Skin epidermis (tissue), 12 donors: ENCODE results near the gene AAK1.
"Not testable (repeated sequence)": the region's sequence is repeated elsewhere in the genome, so short reads cannot be mapped to it uniquely, and the experiment has no call there.

Experiments used
- H3K27ac ChIP-seq, 21 experiments: fragments of 200-600 bp; sonication (generic) in 11 of 21; one replicate each; pipeline ENCODE4 v1.5.0; 2020; ENCODE audit warnings: mild to moderate bottlenecking in 3 of 21, inconsistent platforms in 2 of 21, moderate library complexity in 2 of 21
- H3K4me3 ChIP-seq, 7 experiments: fragments of 200-600 bp; sonication (generic) in 2 of 7; one replicate each; pipeline ENCODE4 v1.5.0; 2020; ENCODE audit warnings: inconsistent platforms in 2 of 7, mild to moderate bottlenecking in 2 of 7, moderate library complexity in 1 of 7

The AAK1 gene

GRCh38 chr2:69643602-69644505 is at the start of gene AAK1:
TSS of gene AAK1 (minus strand) at chr2:69643739. CDS start at chr2:69643040, 699 bp downstream.
- peak within 1 kb of the TSS; percentile 73 to 98 (median 86) for H3K4me3 ChIP-seq

DNA sequence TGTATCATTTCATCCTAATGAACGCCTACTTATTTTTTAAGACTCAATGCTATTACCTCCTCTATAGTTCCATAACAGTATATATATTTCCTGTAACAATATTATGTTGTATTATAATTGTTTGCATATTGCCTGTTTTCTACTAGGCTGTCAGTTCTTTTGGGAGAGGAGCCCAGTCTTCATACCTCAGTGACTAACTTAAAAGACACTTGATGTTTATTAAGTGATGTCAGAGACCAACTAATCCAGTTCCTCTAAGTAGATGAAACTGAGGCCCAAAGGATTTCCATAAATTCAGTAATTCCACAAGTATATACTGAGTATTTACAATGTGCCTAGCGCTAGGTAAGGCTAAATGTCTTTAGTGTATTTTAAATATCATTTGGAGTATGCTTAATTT is 48.9 kb upstream of the AAK1 start:
- H3K4me3 ChIP-seq: no peak overlapping the region
- peak overlapping the region in 4 of 21 experiments; percentile 43 to 85 (median 80) for H3K27ac ChIP-seq

More at GRCh38 chr2:69643602-69644505, at the start of gene AAK1:
- peak within 1 kb of the TSS; percentile 87 to 99 (median 97) for H3K27ac ChIP-seq

- H3K4me3 ChIP-seq: no peak overlapping the region
- H3K27ac ChIP-seq: peak overlapping the region in 1 of 21 experiments; percentile 15
Measured at GRCh38 chr2:69689969-69690368, 46.4 kb upstream of the AAK1 start.

DNA sequence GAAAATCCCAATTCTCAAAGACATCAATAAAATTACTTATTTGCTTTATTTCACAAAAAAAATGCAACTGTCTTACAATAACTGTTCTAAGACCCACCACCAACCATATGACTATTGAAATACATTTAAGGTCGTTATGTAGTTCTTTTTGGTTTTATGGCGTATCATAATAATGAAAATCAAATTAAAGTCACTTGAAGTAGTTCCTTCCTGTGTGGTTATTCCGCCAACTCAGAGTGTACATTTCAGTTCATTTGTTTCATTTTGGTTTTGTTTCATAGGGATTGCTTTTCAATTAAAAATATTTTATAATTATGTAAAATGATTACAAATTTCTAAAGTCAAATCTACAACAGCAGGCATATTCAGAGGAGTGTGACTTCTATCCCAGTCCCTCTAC is 45.9 kb upstream of the AAK1 start:
- Histone ChIP-seq H3K27ac (no peak overlapping the region), H3K4me3 (no peak overlapping the region)

DNA sequence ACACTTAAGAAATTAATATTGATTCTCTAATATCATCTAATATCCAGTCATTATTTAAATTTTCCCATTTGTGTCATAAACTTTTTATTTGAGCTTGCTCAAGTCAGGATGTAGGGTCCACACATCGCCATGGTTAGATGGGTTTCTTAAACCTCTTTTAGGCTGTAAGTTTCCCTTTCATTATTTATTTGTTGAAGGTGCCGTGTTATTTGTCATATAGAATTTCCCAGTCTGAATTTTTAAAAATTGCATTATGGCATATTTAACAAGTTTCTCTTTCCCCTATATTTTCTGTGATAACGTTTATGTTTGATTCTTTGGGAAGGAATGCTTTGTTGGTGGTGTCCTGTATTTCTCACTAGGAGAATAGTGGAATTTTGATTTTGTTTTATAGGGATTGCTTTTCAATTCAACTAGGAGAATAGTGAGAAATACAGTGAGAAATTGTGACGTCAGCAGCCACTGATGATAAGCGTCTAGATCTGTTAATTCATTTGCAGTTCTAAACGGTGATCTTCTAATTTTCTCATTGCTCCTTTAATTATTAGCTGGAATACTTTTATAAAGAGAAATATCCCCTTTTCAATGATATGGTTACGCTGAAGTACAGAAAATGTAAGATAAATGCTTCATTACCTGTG is 44.6 kb upstream of the AAK1 start:
- H3K4me3 ChIP-seq: no peak overlapping the region
- no peak overlapping the region for H3K27ac ChIP-seq

DNA sequence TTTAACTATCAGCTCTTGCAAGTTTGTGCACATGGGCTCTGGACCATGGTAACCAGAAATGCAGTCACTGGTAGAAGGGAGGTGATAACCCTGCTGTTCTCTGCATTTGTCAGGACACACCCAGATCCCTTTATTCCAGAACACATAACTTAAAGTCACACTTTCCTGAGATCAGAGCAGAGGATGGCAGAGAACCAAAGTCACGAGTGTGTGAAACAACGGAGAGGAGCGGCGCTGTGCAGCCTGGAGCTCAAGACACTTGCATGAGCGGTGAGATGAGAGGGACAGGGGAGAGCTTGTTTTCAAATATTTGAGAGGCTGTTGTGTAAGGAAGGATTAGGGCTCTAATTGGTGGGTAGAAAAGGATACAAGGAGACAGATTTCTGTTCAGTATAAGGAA is 43.3 kb upstream of the AAK1 start:
- H3K27ac ChIP-seq: no peak overlapping the region
- H3K4me3 ChIP-seq: no peak overlapping the region

DNA sequence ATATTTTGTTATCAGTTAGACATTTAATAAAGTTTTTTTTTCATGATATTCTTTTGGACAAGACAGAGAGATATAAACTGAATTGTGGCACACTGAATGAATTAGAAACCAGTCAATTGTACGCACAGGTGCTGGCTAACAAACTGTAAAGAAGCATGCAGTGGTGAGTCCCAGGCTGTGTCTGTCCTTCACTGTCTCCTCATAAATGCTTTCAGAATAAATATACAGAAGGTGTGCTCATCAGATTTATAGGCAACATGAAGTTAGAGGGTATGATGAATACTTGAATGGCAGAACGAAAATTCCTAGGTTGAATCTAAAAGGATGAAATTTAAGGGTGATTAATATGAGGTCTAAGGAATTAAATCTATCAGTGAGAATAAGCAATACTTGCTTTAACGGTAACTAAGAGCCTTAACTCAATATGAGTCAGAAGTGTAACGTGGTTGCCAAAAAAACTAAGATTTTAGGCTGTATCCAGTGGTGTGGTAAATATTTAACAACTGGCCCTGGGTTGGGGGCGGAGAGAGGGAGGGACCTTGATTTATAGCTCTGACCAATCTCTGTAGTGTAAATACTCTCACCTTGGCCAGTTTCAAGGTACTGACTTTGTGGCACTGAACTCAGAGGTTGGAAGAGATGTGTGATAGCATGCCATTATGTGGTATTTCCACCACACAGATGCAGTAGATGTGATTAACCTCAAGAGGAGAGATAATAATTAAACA is 41.9 kb upstream of the AAK1 start:
- no peak overlapping the region for H3K27ac ChIP-seq
- no peak overlapping the region for H3K4me3 ChIP-seq

DNA sequence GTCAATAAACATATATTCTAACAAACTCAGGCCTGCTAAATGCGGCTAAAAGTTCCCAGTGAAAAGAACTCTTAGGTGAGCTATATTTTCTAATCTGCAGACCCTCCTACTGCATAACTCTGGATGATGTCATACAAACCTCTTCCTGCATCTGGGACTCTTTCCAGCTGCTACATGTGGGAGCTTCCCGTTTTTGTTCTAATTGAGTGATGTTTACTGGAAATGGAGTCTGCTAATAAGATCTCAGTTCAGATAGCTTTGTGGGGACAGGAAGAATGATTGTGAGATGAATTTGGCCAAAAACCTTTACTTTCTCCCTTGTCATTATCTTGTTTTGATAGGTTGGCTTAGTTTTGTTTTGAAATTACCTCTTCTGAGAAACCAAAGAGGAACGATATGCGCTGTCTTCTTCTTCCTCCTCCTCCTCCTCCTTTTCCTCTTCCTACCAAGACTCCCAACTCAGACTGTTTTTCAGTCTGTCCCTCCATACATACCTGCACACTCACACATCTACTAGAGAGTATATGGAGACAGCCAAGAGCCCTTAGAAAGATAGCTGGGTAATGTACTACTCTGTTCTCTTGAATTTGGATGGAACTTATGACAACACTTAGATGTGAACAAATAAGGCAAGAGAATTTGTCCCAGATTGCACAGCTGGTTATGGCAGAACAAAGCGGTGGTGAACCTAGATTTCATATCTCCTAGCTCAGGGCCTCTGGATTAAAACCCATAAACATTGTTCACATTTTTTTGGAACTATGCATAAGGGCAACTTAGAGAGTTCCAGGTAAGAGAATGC is 39.8 kb upstream of the AAK1 start:
- Histone ChIP-seq H3K4me3 (no peak overlapping the region), H3K27ac (peak overlapping the region in 16 of 21 experiments; percentile 12 to 76 (median 50))

DNA sequence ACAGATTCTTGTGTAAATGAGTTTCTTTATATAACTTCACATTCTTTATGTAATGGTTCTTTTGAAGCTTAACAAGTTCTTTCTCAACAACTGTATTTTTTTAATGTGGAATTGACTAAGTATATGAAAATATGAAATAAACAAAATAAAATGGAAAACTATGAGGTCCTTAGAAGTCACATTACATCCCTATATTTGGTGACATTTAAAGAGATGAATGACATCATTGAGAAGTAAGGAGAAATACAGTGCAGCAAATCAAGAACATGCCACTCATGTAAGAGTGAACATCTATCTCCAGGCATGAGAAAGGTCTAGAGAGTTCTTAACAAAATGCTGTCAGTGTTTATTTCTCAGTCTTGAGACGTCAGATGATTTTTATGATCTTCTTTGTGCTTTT is 39.0 kb upstream of the AAK1 start:
- H3K4me3 ChIP-seq: no peak overlapping the region
- no peak overlapping the region for H3K27ac ChIP-seq

DNA sequence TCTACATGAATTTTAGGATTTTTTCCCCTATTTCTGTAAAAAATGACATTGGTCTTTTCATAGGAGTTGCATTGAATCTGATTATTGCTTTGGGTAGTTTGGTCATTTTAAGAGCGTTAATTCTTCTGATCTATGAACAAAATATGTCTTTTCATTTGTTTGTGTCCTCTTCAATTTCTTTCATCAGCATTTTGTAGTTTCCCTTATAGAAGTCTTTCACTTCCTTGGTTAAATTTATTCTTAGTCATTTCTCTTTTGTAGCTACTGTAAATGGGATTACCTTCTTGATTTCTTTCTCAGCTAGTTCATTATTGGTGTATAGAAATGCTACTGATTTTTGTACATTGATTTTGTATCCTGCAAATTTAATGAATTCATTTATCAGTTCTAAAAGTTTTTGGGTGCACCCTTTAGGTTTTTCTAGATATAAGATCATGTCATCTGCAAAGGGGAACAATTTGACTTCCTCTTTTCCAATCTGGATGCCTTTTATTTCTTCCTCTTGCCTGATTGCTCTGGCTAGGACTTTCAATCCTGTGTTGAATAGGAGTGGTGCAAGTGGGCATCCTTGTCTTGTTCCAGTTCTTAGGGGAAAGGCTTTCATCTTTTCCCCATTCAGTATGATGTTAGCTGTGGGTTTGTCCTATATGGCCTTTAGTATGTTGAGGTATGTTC is 36.6 kb upstream of the AAK1 start:
- peak overlapping the region in 3 of 21 experiments; percentile 12 to 61 (median 46) for H3K27ac ChIP-seq
- H3K4me3 ChIP-seq: no peak overlapping the region

GRCh38 chr2:69677914-69678313 is 34.4 kb upstream of the AAK1 start:
- Histone ChIP-seq H3K27ac (no peak overlapping the region), H3K4me3 (no peak overlapping the region)

GRCh38 chr2:69676146-69676545 is 32.6 kb upstream of the AAK1 start:
- H3K27ac ChIP-seq: no peak overlapping the region
- no peak overlapping the region for H3K4me3 ChIP-seq

- Histone ChIP-seq H3K4me3 (no peak overlapping the region), H3K27ac (peak overlapping the region in 1 of 21 experiments; percentile 54)
Measured at GRCh38 chr2:69674316-69674670, 30.8 kb upstream of the AAK1 start.

DNA sequence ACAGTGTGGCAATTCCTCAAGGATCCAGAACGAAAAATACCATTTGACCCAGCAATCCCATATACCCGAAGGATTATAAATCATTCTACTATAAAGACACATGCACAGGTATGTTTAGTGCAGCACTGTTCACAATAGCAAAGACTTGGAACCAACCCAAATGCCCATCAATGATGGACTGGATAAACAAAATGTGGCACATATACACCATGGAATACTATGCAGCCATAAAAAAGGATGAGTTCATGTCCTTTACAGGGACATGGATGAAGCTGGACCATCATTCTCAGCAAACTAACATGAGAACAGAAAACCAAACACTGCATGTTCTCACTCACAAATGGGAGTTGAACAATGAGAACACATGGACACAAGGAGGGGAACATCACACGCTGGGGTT is 29.6 kb upstream of the AAK1 start:
- H3K4me3 ChIP-seq, H3K27ac ChIP-seq: not testable (repeated sequence)

DNA sequence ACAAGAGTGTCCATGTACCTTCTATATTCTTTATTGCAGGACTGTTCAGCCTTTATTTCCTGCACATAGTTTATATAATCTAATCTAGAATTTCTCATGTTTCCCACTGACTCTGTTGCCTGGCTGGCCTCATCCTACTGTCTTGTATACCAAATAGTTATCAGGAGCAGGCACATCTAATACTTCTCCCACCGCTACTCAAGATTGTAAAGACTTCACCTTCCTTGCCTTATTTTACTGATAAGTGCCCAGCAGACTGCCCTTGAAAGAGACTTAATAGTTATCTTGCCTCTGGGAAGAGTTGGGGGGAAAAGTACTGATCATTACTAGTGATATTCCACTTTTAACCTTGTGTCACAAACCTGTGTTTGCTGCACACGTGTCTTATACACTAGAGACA is 26.1 kb upstream of the AAK1 start:
- Histone ChIP-seq H3K4me3 (no peak overlapping the region), H3K27ac (no peak overlapping the region)

GRCh38 chr2:69668598-69668997 is 25.1 kb upstream of the AAK1 start:
- Histone ChIP-seq H3K4me3 (no peak overlapping the region), H3K27ac (no peak overlapping the region)

- Histone ChIP-seq H3K4me3 (no peak overlapping the region), H3K27ac (no peak overlapping the region)
Measured at GRCh38 chr2:69667805-69668382, 24.4 kb upstream of the AAK1 start.

DNA sequence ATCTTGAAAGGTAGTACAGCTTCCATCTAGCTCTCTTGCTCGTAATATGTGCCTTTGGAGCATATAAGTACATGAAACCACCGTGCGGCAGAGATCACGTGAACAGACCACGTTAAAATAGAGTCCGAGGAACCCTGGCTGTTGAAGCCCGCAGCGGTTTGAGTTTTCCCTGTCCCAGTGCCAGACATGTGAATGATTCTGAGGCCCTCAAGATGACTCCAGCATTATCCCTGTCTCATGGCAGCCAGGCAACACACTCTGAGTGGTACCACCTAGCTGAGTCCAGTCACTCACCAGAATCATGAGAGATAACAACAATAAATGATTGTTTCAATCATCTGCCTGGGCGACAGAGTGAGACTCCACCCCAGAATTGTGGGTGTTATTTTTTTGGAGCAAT is 21.6 kb upstream of the AAK1 start:
- no peak overlapping the region for H3K27ac ChIP-seq
- H3K4me3 ChIP-seq: no peak overlapping the region

DNA sequence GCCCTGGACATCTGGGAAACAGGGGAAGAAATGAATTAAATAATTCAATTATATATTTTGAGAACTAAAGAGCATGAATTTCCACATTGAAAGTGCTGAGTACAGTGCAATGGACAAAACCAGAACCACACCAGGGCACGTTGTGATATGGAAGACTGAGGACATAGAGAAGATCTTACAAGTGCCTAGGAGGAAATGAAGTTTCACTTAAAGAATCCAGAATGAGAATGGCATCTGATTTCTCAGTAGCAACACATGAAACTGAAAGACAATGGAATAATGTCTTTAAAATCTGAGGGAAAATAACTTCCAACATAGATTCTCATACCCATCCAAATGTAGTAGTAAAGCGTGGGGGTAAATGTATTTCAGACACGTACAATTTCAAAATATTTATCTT is 20.3 kb upstream of the AAK1 start:
- Histone ChIP-seq H3K27ac (no peak overlapping the region), H3K4me3 (no peak overlapping the region)
